GM23338 (cell line): ENCODE measurements around the gene SERPINA5. TPM values are rescaled to one million over a fixed set of nuclear protein-coding genes. Genes with fewer than 3 reads are reported as not detected.

Experiments used
- ATAC-seq: fragments of 200-7000 bp; cut with Tn5 transposase; 3 replicates; pipeline ENCODE4 v1.9.1; 2020
- DNase-seq: peaks from one replicate; pipeline ENCODE4 v3.0.0-alpha.2; 2015; ENCODE audit warnings: low spot score
- H2AFZ ChIP-seq: fragments of 200-600 bp; sonication (generic); 2 replicates; pipeline ENCODE4 v1.8.0; 2016; ENCODE audit warnings: antibody characterized with exemption, mild to moderate bottlenecking, moderate library complexity
- H3F3A ChIP-seq: fragments of 200-600 bp; sonication (generic); replicated peaks from 2 replicates; pipeline ENCODE4 v1.8.0; 2017; ENCODE audit warnings: antibody characterized with exemption, mixed run types, low read depth
- H3K27ac ChIP-seq: fragments of 200-600 bp; sonication (generic); 2 replicates; pipeline ENCODE4 v1.6.1; 2016; ENCODE audit warnings: low read depth
- H3K27me3 ChIP-seq: fragments of 200-600 bp; sonication (generic); 2 replicates; pipeline ENCODE4 v1.8.0; 2016; ENCODE audit warnings: mild to moderate bottlenecking, mixed run types, moderate library complexity; ENCODE audit not compliant: insufficient read depth
- H3K36me3 ChIP-seq: fragments of 200-600 bp; sonication (generic); 2 replicates; pipeline ENCODE4 v1.8.0; 2016; ENCODE audit warnings: mild to moderate bottlenecking; ENCODE audit not compliant: insufficient read depth
- H3K4me1 ChIP-seq: fragments of 200-600 bp; sonication (generic); 2 replicates; pipeline ENCODE4 v1.8.0; 2016; ENCODE audit warnings: mild to moderate bottlenecking, moderate library complexity; ENCODE audit not compliant: insufficient read depth
- H3K4me2 ChIP-seq: fragments of 200-600 bp; sonication (generic); 2 replicates; pipeline ENCODE4 v1.7.1; 2017; ENCODE audit warnings: mixed run types
- H3K4me3 ChIP-seq: fragments of 200-600 bp; sonication (generic); 2 replicates; pipeline ENCODE4 v1.6.1; 2016; ENCODE audit warnings: mixed run types
- H3K79me2 ChIP-seq: fragments of 200-600 bp; sonication (generic); replicated peaks from 2 replicates; pipeline ENCODE4 v1.8.0; 2017; ENCODE audit warnings: mild to moderate bottlenecking; ENCODE audit not compliant: insufficient read depth
- H3K9me2 ChIP-seq: fragments of 200-600 bp; sonication (generic); 2 replicates; pipeline ENCODE4 v1.8.0; 2017; ENCODE audit not compliant: insufficient read depth
- H4K20me1 ChIP-seq: fragments of 200-600 bp; sonication (generic); replicated peaks from 2 replicates; pipeline ENCODE4 v1.8.0; 2017; ENCODE audit warnings: mild to moderate bottlenecking; ENCODE audit not compliant: insufficient read depth
- H3K27ac Mint-ChIP-seq: 2 replicates; pipeline ENCODE4 v1.8.0; 2020; ENCODE audit warnings: inconsistent platforms, mild to moderate bottlenecking, moderate library complexity, mixed read lengths
- H3K27me3 Mint-ChIP-seq: 3 replicates; pipeline ENCODE4 v1.8.0; 2022; ENCODE audit warnings: low read depth, mild to moderate bottlenecking, moderate library complexity, mixed read lengths, inconsistent platforms; ENCODE audit not compliant: insufficient read depth, poor library complexity
- H3K36me3 Mint-ChIP-seq: 3 replicates; pipeline ENCODE4 v1.8.0; 2021; ENCODE audit warnings: low read depth, mild to moderate bottlenecking, inconsistent platforms, moderate library complexity, mixed read lengths
- H3K4me1 Mint-ChIP-seq: 3 replicates; pipeline ENCODE4 v1.8.0; 2020; ENCODE audit warnings: mild to moderate bottlenecking, inconsistent platforms, mixed read lengths
- H3K4me3 Mint-ChIP-seq: 3 replicates; pipeline ENCODE4 v1.8.0; 2021; ENCODE audit warnings: moderate library complexity, mild to moderate bottlenecking, inconsistent platforms, mixed read lengths
- H3K9me3 Mint-ChIP-seq: 3 replicates; pipeline ENCODE4 v1.8.0; 2020; ENCODE audit warnings: moderate library complexity, mild to moderate bottlenecking, inconsistent platforms, mixed read lengths
- CREB1 ChIP-seq: fragments of 250-450 bp; sonication (Bioruptor Pico); IDR thresholded peaks from 2 replicates; pipeline ENCODE4 v1.5.0; 2020; ENCODE audit warnings: low read depth, mild to moderate bottlenecking, moderate library complexity
- CTCF ChIP-seq, 2 experiments: fragments of 200-600 bp in 1 of 2; sonication (generic) in 1 of 2; conservative IDR thresholded peaks; 2 replicates each; pipeline versions ENCODE4 v1.5.1 to v1.6.1; 2016 to 2017; ENCODE audit warnings: antibody characterized with exemption in 2 of 2, low read depth in 2 of 2, mild to moderate bottlenecking in 2 of 2, moderate library complexity in 1 of 2
- ETS1 ChIP-seq: IDR thresholded peaks from 2 replicates; pipeline ENCODE4 v1.6.1; 2016; ENCODE audit warnings: antibody characterized with exemption
- ZNF331 ChIP-seq: fragments of 250-450 bp; sonication (Bioruptor Pico); IDR thresholded peaks from 2 replicates; pipeline ENCODE4 v1.5.0; 2020; ENCODE audit warnings: low read depth, mild to moderate bottlenecking, moderate library complexity
- ZNF462 ChIP-seq: fragments of 250-450 bp; sonication (Bioruptor Pico); IDR thresholded peaks from 2 replicates; pipeline ENCODE4 v1.5.0; 2020; ENCODE audit warnings: mild to moderate bottlenecking, moderate library complexity
- polyA plus RNA-seq: library from polyadenylated mRNA; unstranded; fragments of >200 nt; fragmentation: Nextera tagmentation; extraction: Ambion mirVana; gene quantifications from 2 replicates; pipeline ENCODE4 v1.2.1, GENCODE V29; 2016
- total RNA-seq: library from RNA; depleted of rRNA; stranded (reverse); fragments of >200 nt; shearing (Covaris generic); gene quantifications from 2 replicates; pipeline ENCODE4 v1.2.3, GENCODE V29; 2014
- TF ChIP-seq, protein P1 (sequence below): IDR thresholded peaks from one replicate; pipeline ENCODE4 v1.6.1; 2018; ENCODE audit warnings: antibody characterized with exemption; ENCODE audit not compliant: unreplicated experiment

SERPINA5 gene
- total and polyA plus RNA-seq, 2 experiments from 2014 or later = 0.81 to 0.90 TPM

- TF ChIP-seq, protein P1, sequence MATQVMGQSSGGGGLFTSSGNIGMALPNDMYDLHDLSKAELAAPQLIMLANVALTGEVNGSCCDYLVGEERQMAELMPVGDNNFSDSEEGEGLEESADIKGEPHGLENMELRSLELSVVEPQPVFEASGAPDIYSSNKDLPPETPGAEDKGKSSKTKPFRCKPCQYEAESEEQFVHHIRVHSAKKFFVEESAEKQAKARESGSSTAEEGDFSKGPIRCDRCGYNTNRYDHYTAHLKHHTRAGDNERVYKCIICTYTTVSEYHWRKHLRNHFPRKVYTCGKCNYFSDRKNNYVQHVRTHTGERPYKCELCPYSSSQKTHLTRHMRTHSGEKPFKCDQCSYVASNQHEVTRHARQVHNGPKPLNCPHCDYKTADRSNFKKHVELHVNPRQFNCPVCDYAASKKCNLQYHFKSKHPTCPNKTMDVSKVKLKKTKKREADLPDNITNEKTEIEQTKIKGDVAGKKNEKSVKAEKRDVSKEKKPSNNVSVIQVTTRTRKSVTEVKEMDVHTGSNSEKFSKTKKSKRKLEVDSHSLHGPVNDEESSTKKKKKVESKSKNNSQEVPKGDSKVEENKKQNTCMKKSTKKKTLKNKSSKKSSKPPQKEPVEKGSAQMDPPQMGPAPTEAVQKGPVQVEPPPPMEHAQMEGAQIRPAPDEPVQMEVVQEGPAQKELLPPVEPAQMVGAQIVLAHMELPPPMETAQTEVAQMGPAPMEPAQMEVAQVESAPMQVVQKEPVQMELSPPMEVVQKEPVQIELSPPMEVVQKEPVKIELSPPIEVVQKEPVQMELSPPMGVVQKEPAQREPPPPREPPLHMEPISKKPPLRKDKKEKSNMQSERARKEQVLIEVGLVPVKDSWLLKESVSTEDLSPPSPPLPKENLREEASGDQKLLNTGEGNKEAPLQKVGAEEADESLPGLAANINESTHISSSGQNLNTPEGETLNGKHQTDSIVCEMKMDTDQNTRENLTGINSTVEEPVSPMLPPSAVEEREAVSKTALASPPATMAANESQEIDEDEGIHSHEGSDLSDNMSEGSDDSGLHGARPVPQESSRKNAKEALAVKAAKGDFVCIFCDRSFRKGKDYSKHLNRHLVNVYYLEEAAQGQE = no peak
- no peak for TF ChIP-seq CTCF (conservative IDR thresholded peaks at IDR 0.05; ENCODE audit: low read depth in 2 of 2)
- no peak for TF ChIP-seq CREB1 (CRISPR knock-in tag)
- TF ChIP-seq ETS1 = no peak
These were observed 20.2 kb upstream of the SERPINA5 start, which contains the start of gene SERPINA4 (continued) for GRCh38 chr14:94560751-94561655.

- Histone ChIP-seq H3K79me2 (no peaks in the 10 kb centered on the region), H3K4me1 (no peaks in the 10 kb centered on the region), H4K20me1 (no peaks in the 10 kb centered on the region), H3K27ac (no peak overlapping the region), H2AFZ (no peak overlapping the region), H3K9me2 (no peaks in the 10 kb centered on the region; the same call in 1 of the 2 replicates), H3K4me2 (no peak overlapping the region), H3K36me3 (no peaks in the 10 kb centered on the region), H3K4me3 (no peak overlapping the region), H3F3A (no peaks in the 10 kb centered on the region), H3K27me3 (no peaks in the 10 kb centered on the region)
- DNase-seq (no peak), ATAC-seq (no peak)
- no peak overlapping the region for H3K4me3 Mint-ChIP-seq
- H3K9me3 Mint-ChIP-seq = no peaks in the 10 kb centered on the region
- H3K27ac Mint-ChIP-seq = no peak overlapping the region
- no peaks in the 10 kb centered on the region for H3K4me1 Mint-ChIP-seq
- no peaks in the 10 kb centered on the region for H3K36me3 Mint-ChIP-seq
- H3K27me3 Mint-ChIP-seq = peaks cover 5% of the 10 kb centered on the region
- TF ChIP-seq ZNF331 (CRISPR knock-in tag) (no peak), ZNF462 (CRISPR knock-in tag) (no peak)
- TF ChIP-seq, protein P1 = no peak
These were observed 19.6 kb upstream of the SERPINA5 start for GRCh38 chr14:94561656-94562010.
